Measurements from ENCODE around the gene DAPK1. TPM values are rescaled to one million over a fixed set of nuclear protein-coding genes. Genes with fewer than 3 reads are reported as not detected.

DAPK1 gene
- total RNA-seq, 1 donor from 2014 or later, result 196 TPM

DNA sequence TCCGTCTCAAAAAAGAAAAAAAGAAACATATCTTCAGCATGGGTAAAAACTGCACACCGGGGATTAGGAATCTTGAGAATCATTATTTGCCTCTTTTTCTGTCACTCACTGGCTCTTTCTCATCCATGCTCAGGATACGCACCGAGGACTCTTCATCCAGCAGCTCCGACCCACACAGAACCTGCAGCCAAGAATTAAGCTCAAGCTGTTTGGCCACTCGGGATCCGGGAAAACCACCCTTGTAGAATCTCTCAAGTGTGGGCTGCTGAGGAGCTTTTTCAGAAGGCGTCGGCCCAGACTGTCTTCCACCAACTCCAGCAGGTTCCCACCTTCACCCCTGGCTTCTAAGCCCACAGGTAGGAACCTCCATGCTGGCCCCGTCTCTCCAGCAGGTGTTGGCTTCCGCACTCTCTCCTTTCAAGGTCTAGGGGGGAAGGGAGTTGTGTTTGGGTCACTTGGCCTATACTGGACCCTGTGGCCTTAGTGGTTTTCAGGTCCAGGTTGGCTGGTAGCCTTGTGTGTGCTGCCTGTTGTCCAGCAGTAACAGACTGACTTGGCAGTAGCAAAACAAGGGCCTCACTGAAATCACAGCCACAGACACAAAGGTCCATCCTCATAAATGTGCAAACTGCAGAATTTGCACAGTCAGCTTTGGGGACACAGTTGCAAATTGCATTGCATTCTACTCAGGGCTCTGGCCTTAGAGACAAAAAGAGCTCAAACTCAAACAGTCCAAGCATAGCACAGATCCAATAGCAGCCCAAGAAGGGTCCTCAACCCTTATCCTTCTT is 183.8 kb downstream of the DAPK1 start:
- H3K4me1 ChIP-seq, result peaks cover 38% of the 10 kb centered on the region
- intact Hi-C loops (cut with DNase I), result no loop called here
- peaks cover 51% of the 10 kb centered on the region for H3K36me3 ChIP-seq
- ATAC-seq (no peak), DNase-seq (no peak)
- no peak overlapping the region for H3K27ac ChIP-seq
- no peaks in the 10 kb centered on the region for H3K27me3 ChIP-seq (ENCODE audit: low read depth)
- TF ChIP-seq CTCF (IDR thresholded peaks at IDR 0.05), result no peak
- H3K4me3 ChIP-seq, result no peak overlapping the region
- H3K9me3 ChIP-seq, result no peaks in the 10 kb centered on the region

DNA sequence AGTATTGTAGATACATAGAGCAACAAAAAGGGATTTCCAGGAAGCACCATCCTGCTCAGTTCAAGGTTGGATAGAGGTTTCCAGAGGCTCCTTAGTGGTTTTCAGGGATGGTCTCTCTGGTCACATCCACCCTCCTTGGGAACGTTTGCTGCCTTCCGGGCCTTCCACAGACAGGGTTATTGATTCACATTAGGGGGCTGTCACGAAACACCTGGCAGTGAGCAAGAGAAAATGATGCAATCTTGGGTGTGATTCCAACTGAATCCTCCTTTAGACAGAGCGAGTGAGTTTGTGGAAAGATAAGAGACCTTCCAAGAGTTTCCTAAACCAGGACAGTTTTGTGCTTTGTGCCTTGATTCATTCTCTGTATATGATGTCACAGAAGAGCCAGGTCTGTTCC is 184.4 kb downstream of the DAPK1 start:
- H3K4me1 ChIP-seq, result peaks cover 37% of the 10 kb centered on the region
- intact Hi-C loops (cut with DNase I), result no loop called here
- DNase-seq, result no peak

DNA sequence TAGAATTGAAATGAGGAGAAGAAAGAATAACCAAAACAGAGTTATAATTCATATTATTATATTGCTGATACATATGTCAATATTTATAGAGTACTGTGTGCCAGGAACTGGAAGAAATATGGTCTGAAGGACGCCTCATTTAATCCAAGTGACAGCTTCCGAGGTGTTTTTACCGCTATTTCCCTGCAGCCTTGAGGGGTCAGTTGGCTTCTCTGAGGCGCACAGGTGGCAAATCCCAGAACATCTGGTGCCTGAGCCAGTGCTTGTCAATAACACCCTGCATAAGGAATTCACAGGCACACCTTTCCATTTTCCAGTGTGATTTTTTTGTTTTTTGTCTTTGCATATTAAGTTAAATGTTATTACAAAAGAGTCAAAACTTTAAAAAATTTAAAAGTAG is 185.0 kb downstream of the DAPK1 start:
- Histone ChIP-seq H3K36me3 (peaks cover 57% of the 10 kb centered on the region), H3K27ac (no peak overlapping the region), H3K9me3 (no peaks in the 10 kb centered on the region), H3K4me1 (peaks cover 37% of the 10 kb centered on the region), H3K27me3 (ENCODE audit: low read depth) (no peaks in the 10 kb centered on the region), H3K4me3 (no peak overlapping the region)
- intact Hi-C loops (cut with DNase I), result no loop called here
- ATAC-seq (no peak), DNase-seq (no peak)
- TF ChIP-seq CTCF (IDR thresholded peaks at IDR 0.05), result no peak

More for the DNA sequence above, 184.4 kb downstream of the DAPK1 start:
- no peak for TF ChIP-seq CTCF (IDR thresholded peaks at IDR 0.05)
- H3K27ac ChIP-seq, result no peak overlapping the region
- H3K4me3 ChIP-seq, result no peak overlapping the region
- peaks cover 53% of the 10 kb centered on the region for H3K36me3 ChIP-seq
- H3K9me3 ChIP-seq, result no peaks in the 10 kb centered on the region
- ATAC-seq, result no peak
- no peaks in the 10 kb centered on the region for H3K27me3 ChIP-seq (ENCODE audit: low read depth)

GRCh38 chr9:87683751-87684626 is 186.3 kb downstream of the DAPK1 start:
- Histone ChIP-seq H3K27me3 (ENCODE audit: low read depth) (no peaks in the 10 kb centered on the region), H3K27ac (no peak overlapping the region), H3K4me3 (no peak overlapping the region), H3K36me3 (peaks cover 58% of the 10 kb centered on the region), H3K9me3 (no peaks in the 10 kb centered on the region), H3K4me1 (peaks cover 32% of the 10 kb centered on the region)
- no peak for DNase-seq
- intact Hi-C loops (cut with DNase I), result no loop called here
- peak in 1 of 2 donors; percentile 4 for ATAC-seq
- no peak for TF ChIP-seq CTCF (IDR thresholded peaks at IDR 0.05)

GRCh38 chr9:87684627-87685219 is 187.1 kb downstream of the DAPK1 start:
- peak; percentile 76 for TF ChIP-seq CTCF (IDR thresholded peaks at IDR 0.05)
- intact Hi-C loops (cut with DNase I), result no loop called here
- H3K4me3 ChIP-seq, result no peak overlapping the region
- no peak for DNase-seq
- peaks cover 32% of the 10 kb centered on the region for H3K4me1 ChIP-seq
- ATAC-seq, result peak; percentile 57 to 72
- H3K27ac ChIP-seq, result peak overlapping the region; percentile 41
- no peaks in the 10 kb centered on the region for H3K27me3 ChIP-seq (ENCODE audit: low read depth)
- H3K36me3 ChIP-seq, result peaks cover 63% of the 10 kb centered on the region
- no peaks in the 10 kb centered on the region for H3K9me3 ChIP-seq
